AG20443 (cell line): ENCODE measurements around the gene TMEM132D.

Experiments used
- DNase-seq: peaks from one replicate; pipeline ENCODE4 v3.0.0; 2012; ENCODE audit warnings: low spot score, mixed read lengths

The TMEM132D gene

GRCh38 chr12:129351481-129351880 is 552.3 kb downstream of the TMEM132D start:
- no peak for DNase-seq

GRCh38 chr12:129339336-129339735 is 564.5 kb downstream of the TMEM132D start:
- no peak for DNase-seq

- DNase-seq, result no peak
These were observed 566.4 kb downstream of the TMEM132D start for GRCh38 chr12:129337413-129337812.

DNA sequence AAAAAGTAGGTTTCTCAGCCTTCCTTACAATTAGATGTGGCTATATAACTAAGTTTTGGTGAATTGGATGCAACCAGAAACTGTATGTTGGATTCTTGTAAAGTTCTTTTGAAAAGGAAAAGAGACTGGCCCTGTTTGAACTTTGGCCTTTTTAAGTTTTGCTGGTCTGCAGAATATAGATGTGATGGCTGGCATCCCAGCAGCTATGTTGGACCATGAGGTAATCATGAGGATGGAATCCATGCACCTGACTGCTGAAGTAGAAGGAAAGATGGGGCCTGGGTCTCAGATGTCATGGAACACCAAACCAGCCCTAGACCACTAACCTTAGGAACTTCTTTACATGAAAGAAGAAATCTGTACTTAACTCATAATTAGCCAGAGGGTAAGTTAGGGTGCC is 568.1 kb downstream of the TMEM132D start:
- DNase-seq, result no peak

DNA sequence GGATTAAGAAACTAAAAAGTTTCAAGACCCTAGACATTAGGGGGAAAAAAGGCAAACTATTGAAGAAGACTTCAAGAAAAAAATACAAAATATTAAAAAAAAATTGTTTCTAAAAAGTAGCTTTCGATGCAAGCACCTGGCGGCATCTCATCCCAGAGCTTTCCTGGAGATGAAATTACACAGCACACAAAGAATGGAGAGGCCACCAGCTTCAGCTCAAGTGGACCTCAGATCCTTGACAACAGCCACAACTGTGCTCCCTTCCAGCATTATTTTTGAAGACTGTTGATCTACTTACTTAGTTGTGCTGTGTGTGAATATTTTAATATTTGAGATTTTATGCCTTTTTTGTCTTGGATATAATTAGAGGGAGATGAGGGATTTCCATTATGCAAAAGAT is 571.5 kb downstream of the TMEM132D start:
- no peak for DNase-seq

DNA sequence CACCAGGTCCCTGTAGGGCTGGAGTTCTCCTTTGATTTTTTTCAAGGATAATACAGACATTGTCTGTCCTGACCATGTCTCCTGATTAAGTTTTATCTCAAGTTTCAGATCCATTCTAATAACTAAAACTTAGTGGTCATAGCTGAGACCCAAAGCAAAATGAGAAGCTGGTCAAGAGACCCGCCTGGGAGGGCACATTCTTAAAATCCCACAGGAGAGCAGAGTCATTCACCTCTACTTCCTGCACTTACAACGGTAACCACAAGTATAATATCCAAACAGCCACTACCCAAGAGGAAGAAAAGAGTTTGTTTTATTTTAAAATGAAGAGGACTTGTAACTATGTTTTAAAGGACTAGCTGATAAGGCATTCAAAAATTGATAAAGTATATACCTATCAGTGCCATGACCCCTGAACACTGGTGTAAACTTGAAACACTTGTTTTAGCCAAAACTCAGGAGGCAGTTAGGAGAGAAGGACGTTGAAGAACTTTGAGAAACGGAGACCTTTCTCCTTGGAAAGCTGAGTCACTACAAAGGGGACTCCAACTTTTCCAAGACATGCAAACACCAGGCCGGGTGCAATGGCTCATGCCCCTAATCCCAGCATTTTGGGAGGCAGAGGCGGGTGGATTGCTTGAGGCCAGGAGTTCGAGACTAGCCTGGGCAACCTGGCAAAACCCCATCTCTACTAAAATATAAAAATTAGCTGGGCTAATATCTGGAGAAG is 572.3 kb downstream of the TMEM132D start:
- DNase-seq, result no peak

DNA sequence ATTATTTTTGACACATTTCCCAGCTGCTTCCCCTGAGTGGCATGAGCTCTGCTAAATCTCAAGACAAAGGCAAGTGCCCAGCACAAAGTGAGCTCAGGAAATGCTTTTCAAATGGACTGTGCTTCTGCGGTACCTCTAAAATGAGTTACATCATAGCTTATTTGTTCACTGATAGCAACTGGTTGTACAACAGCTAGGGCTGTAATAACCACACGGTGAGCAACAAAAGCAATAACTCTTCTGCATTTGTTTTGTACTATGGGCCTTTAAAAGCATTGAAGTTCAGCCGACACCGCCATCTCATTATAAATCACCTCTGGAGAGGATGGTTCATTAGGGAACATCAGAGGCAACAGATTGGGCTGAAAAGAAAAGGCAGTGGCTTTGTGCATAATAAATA is 575.6 kb downstream of the TMEM132D start:
- no peak for DNase-seq

DNA sequence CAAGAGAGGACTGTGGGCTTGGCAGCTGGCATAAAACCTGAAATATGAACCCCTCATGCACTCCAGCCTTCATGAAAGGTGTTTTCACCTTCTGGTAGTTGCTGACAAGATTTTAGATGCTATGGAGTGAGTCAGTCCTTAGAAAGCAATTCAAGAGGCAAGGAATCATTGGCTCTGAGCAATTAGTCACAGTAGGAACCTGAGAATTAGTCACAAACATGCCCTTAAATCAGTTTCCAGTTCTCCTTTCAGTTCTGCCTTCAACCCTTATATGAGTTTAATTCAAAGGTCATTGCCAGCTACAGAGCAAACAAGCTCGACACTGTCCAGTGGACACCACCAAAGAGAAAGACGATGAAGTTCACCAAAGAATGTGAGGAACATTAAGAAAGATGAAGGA is 578.3 kb downstream of the TMEM132D start:
- no peak for DNase-seq

DNA sequence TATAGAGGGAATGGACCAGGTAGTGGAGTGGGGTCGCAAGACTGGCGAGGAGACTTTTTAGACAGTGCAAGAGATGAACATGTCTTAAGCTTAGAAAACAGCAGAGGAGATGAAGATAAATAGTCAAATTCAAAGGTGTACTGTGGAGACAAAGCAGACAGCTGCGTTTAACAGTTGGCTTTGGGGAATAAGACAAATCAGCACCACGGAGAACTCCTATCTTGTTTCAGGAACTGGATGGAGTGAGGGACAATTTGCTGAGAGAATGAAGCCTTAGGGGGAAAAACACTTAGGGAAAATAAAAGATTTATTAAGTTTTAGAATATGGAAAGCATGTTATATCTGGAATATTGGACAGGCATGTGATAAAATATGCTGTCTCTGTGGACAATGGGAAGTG is 591.8 kb downstream of the TMEM132D start:
- no peak for DNase-seq

- DNase-seq, result no peak
These were observed 593.5 kb downstream of the TMEM132D start for GRCh38 chr12:129310346-129310745.

GRCh38 chr12:129305851-129306250 is 598.0 kb downstream of the TMEM132D start:
- DNase-seq, result no peak

GRCh38 chr12:129304529-129304928 is 599.3 kb downstream of the TMEM132D start:
- no peak for DNase-seq

DNA sequence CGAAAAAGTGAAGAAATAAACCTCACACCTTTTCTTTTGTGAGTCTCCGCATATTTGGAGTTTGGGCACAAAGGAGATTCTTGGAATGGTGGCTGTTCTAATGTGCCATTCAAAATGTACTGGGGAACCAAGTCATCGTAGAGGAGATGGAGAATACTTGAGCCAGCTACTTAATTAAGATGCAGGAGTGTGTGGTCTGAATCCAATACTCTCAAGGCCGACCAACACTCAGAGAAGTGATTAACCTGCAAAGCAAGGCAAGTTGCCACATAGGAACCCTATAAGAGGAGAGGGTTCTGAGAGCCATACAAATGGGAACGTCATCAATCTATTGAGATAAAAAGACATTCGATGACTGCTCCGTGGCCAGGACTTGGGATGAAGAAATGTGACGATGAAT is 603.8 kb downstream of the TMEM132D start:
- no peak for DNase-seq

DNA sequence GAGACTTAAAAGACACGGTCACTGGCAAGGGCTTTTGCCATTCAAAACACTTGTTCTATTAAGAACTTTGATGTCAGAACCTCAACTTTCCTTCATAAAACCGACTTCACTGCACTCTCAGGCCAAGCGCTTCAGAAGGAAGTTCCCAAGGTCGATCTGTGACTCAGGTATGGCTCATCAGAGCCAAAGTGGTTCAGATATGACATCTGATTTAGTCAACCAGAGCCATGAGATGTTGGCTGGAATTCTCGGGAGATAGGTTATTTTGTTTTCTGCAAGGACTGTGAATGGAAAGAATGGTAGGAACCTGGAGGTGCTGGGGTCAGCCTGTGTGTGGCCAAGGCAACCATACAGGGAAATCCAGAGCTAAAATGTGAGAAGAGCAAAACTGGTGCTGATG is 604.9 kb downstream of the TMEM132D start:
- no peak for DNase-seq

- no peak for DNase-seq
These were observed 607.2 kb downstream of the TMEM132D start for GRCh38 chr12:129296671-129297070.

GRCh38 chr12:129294868-129295267 is 609.0 kb downstream of the TMEM132D start:
- DNase-seq, result no peak

GRCh38 chr12:129279771-129280170 is 624.1 kb downstream of the TMEM132D start:
- DNase-seq, result no peak

DNA sequence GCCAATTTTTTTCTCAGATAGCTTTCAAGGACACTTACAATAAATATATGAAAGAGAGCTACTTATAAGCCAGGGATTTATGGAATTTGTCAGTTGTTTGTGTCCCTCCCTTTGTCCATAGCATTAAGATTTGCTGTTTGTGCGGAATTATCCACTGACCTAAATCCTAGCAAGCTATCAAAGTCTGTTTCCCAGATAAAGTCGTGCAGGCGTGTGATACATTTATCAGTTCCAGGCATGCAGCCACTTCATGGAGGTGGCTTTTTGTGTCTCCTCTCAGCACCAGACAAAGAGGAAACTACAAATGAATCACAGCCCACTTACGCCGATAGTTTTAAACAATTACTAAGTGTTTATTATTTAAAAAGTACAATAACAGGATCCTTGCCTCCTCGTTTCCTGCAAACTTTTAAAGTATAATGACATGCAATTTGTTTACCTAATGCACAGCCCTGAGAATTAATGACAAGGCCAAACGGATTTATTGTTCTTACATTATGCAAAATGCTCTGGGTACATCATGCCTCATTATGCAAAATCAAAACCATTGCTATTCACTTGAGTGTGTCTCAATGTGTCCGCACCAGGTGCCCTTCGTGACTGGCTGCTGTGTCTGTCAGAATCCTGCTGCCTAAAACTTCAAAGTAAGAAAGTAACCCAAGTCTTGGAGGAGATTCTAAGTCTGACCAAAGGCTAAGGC is 627.3 kb downstream of the TMEM132D start:
- no peak for DNase-seq

DNA sequence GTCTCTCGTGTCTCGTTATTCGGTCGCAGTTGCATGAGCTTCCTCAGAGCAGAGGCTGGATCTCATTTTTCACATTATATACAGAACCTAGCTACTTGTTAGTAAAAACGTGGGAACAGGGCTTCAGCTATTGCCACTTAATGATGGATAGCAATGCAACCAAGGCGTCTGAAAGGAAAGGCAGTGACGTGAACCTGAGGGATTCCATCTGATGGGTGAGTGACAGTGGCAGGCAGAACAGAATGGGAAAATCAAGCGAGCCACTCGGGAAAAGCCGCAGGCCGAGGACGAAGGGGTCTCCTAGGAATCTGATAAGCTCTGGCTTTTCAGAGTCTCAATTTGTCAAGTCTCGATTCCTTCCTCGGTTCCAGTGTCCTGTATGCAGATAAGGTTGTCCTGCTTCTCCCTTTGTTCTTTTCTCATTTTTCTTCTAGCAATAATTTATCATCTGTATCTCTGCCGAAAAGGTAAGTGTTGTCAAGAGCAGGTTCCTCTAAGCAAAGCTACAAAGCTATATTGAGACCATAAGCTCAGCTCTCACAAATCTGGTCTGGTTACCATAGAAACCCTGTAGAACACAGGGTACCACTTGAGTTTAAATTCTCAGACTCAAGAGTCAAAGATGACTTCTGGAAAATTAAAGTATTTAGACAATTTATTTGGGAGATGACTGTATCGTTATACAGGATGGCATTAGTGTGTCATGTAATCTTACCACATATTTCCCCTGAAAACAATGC is 633.9 kb downstream of the TMEM132D start:
- DNase-seq, result no peak

DNA sequence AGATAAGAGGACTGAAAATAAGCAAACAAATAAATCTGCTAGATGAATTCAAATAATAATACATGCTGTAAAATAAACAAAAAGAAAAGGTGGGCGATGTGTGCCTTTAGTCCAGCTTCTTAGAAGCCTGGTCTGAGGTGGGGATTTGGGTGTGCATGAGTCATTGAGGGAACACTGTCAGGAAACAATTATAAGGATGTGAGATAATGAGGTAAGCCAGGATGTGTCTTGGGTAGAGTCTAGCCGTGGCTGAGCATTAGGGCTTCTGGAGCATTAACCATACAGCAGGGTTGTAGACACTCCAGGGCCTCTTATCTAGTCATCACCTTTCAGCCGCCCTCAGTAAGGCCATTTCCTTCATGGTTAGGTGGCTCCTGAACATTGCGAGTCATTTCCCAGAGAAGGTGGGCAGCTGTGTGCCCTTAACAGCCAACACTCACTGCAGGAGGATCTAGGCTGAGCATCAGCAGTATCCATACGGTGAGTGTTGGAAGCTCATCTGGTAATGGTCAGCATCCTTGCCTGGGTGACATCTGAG is 645.0 kb downstream of the TMEM132D start:
- no peak for DNase-seq

GRCh38 chr12:129257524-129257923 is 646.3 kb downstream of the TMEM132D start:
- no peak for DNase-seq

- no peak for DNase-seq
These were observed 657.2 kb downstream of the TMEM132D start for GRCh38 chr12:129246630-129247029.

GRCh38 chr12:129245769-129246168 is 658.1 kb downstream of the TMEM132D start:
- no peak for DNase-seq
